ENCODE measurements around the gene IGFL4. TPM values are rescaled to one million over a fixed set of nuclear protein-coding genes. Genes with fewer than 3 reads are reported as not detected.

IGFL4 gene
- total and polyA plus RNA-seq, 9 of the 15 experiments (the other 6 are each of a cell fraction or from before 2014, with no cell fraction given): not detected

- TF ChIP-seq ZBTB11 (CRISPR knock-in tag; IDR thresholded peaks at IDR 0.05) (no peak), ZNF668 (CRISPR knock-in tag; IDR thresholded peaks at IDR 0.05) (no peak), ELK1 (CRISPR knock-in tag; IDR thresholded peaks at IDR 0.05) (no peak)
- TF ChIP-seq, protein P1, sequence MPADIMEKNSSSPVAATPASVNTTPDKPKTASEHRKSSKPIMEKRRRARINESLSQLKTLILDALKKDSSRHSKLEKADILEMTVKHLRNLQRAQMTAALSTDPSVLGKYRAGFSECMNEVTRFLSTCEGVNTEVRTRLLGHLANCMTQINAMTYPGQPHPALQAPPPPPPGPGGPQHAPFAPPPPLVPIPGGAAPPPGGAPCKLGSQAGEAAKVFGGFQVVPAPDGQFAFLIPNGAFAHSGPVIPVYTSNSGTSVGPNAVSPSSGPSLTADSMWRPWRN (IDR thresholded peaks at IDR 0.05; ENCODE audit: low read depth): no peak
Observed at GRCh38 chr19:46052896-46053295, 12.1 kb upstream of the IGFL4 start (continued).

- no peaks in the 10 kb centered on the region for H3K79me2 ChIP-seq (ENCODE audit: control insufficient read depth, insufficient read depth, low read length)
- POLR2A ChIA-PET: no interaction called here
- H4K20me1 ChIP-seq (replicated peaks; ENCODE audit: control insufficient read depth, insufficient read depth, low read length): no peaks in the 10 kb centered on the region
- H3K9ac ChIP-seq (ENCODE audit: insufficient read depth in 1 of 2, low read depth in 2 of 2, low read length in 2 of 2): no peak overlapping the region
- peaks cover 0 to 7% of the 10 kb centered on the region in 2 experiments; a peak in 1 of 5 replicates for H3K27me3 ChIP-seq (ENCODE audit: control insufficient read depth in 2 of 2, insufficient read depth in 2 of 2, low read length in 2 of 2)
- ATAC-seq: peak; percentile 67
- H3K36me3 ChIP-seq (ENCODE audit: control insufficient read depth, insufficient read depth, low read length): no peaks in the 10 kb centered on the region
- no peak overlapping the region for H3K4me3 ChIP-seq
- CTCF ChIA-PET (ENCODE audit: low intra/inter-chr PET ratio): interaction anchor here (1.6 kb wide), 1 partner anchor 216 kb away, joined by 4 read pairs; no protein-coding TSS in a partner anchor
- no peak overlapping the region for H3K4me2 ChIP-seq (ENCODE audit: insufficient read depth, low read length)
- in situ Hi-C loops (cut with MboI) (no loop called here), intact Hi-C loops (cut with micrococcal nuclease) (no loop called here)
- H3K9me3 ChIP-seq (replicated peaks; ENCODE audit: control insufficient read depth, insufficient read depth, low read depth, low read length): no peaks in the 10 kb centered on the region
- BruUV-seq (replicated peaks): no TSS peak
- no peak for FAIRE-seq
- H3K9me1 ChIP-seq (ENCODE audit: control insufficient read depth, insufficient read depth, low read length): no peaks in the 10 kb centered on the region
- H3K27ac ChIP-seq (ENCODE audit: extremely low read depth, low read depth, low read length): no peak overlapping the region
- DNase-seq (ENCODE audit: extremely low read depth in 1 of 4, low spot score in 3 of 4): peak in 1 of 4 experiments; percentile 38
- no peak overlapping the region for H2AFZ ChIP-seq (ENCODE audit: low read depth, low read length)
- 12% methylated on average over 7 of the region's 7 CpGs for WGBS (ENCODE audit: insufficient coverage, low coverage, missing lambda C conversion rate)
- H3K4me1 ChIP-seq (replicated peaks in 1 of 2; ENCODE audit: control insufficient read depth in 2 of 2, insufficient read depth in 2 of 2, low read length in 2 of 2): no peaks in the 10 kb centered on the region
- TF ChIP-seq PML (IDR thresholded peaks at IDR 0.05; ENCODE audit: low read length) (no peak), MAX (CRISPR knock-in tag; IDR thresholded peaks at IDR 0.05) (no peak), NFIC (IDR thresholded peaks at IDR 0.05) (peak; percentile 47; the same call in 1 of the 2 replicates), CREM (IDR thresholded peaks at IDR 0.05; ENCODE audit: low read depth) (0 out of 2 replicates have a peak, but pooled peaks have one; percentile 12), CBX3 (IDR thresholded peaks at IDR 0.05; ENCODE audit: borderline replicate concordance in 1 of 2, low read length in 2 of 2) (no peak), RAD21 (CRISPR knock-in tag; conservative IDR thresholded peaks at IDR 0.05 in 1 of 2, IDR thresholded peaks at IDR 0.05 in 1 of 2) (peak in 1 of 2 experiments; percentile 29; a peak in 2 of 4 replicates), FIP1L1 (IDR thresholded peaks at IDR 0.05; ENCODE audit: low read depth, low read length, poor library complexity, severe bottlenecking) (no peak)
- TF ChIP-seq, protein P2, sequence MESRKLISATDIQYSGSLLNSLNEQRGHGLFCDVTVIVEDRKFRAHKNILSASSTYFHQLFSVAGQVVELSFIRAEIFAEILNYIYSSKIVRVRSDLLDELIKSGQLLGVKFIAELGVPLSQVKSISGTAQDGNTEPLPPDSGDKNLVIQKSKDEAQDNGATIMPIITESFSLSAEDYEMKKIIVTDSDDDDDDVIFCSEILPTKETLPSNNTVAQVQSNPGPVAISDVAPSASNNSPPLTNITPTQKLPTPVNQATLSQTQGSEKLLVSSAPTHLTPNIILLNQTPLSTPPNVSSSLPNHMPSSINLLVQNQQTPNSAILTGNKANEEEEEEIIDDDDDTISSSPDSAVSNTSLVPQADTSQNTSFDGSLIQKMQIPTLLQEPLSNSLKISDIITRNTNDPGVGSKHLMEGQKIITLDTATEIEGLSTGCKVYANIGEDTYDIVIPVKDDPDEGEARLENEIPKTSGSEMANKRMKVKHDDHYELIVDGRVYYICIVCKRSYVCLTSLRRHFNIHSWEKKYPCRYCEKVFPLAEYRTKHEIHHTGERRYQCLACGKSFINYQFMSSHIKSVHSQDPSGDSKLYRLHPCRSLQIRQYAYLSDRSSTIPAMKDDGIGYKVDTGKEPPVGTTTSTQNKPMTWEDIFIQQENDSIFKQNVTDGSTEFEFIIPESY (CRISPR knock-in tag; IDR thresholded peaks at IDR 0.05): no peak
Observed at GRCh38 chr19:46049597-46049996, 8.8 kb upstream of the IGFL4 start.
